GM12873 (cell line): Measurements from ENCODE around the gene CUX1.

Experiments
- TF ChIP-seq, protein P1 (sequence below): IDR thresholded peaks from 2 replicates; pipeline ENCODE4 v1.5.1; 2012; ENCODE audit warnings: low read depth, mild to moderate bottlenecking, moderate library complexity, low read length, control low read depth; ENCODE audit not compliant: insufficient read depth; ENCODE audit errors: missing control alignments

The CUX1 gene

DNA sequence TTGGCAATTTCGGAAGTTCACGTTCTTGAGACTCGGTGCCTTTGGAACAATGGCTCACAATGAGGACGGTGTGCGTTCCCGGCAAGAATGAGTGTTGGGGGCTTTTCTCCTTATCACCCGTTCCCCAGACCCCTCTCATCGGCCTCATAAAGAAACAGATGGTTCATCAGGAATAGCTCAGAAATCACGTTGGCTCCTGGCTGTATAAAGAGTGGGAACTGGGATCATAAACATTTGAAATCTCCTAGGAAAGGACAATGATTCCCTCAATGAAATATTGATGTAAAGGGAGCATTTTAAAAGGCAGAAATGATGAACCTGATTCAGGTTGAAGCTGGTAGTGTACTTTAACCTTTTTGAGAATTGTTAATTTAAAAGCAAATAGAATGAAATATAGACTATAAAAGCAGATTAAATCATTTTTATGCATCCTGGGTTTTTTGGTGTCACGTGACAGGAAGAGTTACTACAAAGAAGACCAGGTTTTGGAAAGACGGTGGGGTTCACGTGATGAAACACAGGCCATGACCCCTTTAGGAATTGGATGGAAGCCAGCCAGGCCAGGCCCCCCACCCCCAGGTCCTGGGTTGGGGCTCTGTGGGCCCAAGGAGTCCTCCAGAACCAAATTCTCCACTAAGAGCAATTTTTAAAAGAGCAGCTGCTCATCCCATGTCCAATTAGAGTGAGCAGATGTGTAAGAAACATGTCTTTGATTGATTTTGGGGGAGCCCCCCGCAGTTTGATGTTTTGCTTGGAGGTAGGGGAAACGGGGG, 63.0 kb downstream of the CUX1 start:
- TF ChIP-seq, protein P1, sequence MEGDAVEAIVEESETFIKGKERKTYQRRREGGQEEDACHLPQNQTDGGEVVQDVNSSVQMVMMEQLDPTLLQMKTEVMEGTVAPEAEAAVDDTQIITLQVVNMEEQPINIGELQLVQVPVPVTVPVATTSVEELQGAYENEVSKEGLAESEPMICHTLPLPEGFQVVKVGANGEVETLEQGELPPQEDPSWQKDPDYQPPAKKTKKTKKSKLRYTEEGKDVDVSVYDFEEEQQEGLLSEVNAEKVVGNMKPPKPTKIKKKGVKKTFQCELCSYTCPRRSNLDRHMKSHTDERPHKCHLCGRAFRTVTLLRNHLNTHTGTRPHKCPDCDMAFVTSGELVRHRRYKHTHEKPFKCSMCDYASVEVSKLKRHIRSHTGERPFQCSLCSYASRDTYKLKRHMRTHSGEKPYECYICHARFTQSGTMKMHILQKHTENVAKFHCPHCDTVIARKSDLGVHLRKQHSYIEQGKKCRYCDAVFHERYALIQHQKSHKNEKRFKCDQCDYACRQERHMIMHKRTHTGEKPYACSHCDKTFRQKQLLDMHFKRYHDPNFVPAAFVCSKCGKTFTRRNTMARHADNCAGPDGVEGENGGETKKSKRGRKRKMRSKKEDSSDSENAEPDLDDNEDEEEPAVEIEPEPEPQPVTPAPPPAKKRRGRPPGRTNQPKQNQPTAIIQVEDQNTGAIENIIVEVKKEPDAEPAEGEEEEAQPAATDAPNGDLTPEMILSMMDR: no peak

DNA sequence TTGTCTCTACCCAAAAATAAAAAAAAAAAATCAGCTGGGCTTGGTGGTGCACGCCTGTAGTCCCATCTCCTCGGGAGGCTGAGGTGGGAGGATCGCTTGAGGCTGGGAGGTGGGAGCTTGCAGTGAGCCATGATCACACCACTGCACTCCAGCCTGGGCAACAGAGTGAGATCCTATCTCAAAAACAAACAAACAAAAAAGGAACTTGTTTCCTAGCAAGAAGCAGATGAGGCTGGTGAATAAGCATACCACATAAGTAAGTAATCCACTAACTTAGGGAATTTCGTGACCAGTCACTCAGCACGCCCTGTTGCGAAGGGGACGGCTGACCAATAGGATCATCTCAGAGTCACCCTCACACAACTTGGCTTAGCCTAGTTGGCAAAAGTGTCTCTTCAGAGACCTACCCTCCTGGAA, 64.6 kb downstream of the CUX1 start:
- TF ChIP-seq, protein P1: no peak

DNA sequence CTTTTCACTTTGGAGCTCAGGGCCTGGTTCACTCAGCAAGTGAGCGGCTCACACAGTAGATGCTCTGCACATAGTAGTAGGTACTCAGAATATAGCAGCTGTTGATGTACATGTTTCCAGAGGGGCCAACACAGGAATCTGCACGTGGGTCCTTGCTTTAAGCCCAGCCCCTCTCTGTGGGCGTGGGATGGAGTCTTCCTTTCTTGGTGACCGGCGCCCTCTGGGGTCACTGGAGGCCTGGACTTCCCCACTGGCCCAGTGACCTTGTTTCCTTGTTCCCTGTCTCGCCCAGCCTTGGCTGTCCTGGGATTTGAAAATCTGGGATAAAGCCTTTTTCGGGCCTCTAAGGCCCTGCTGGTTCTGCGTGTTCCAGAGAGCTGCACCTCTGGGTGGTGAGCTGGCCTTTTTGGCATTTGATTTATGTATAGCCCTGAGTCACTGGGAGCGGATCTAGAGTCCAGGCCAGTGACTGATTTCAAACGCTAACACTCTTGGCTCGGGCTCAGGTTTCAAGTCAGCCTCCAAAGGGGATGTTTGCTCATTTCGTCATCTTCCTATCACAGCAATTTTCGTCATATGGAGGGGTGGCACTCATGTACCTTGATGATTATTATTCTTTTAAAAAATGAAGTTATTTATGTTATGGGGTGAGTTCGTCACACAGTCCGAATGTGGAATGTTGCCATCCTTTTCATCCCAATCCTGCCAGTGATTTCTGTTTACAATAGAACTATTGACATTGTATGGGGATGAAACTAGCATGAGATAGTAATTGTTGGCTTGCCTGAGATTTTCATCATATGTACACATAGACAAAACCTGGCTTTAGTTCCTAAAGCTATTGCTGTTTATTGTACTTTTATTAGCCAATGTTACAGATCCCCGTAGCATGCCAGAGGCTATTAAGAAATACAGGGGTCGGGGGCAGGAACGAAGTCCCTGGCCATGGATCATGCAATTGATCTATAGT, 65.5 kb downstream of the CUX1 start:
- TF ChIP-seq, protein P1: no peak

DNA sequence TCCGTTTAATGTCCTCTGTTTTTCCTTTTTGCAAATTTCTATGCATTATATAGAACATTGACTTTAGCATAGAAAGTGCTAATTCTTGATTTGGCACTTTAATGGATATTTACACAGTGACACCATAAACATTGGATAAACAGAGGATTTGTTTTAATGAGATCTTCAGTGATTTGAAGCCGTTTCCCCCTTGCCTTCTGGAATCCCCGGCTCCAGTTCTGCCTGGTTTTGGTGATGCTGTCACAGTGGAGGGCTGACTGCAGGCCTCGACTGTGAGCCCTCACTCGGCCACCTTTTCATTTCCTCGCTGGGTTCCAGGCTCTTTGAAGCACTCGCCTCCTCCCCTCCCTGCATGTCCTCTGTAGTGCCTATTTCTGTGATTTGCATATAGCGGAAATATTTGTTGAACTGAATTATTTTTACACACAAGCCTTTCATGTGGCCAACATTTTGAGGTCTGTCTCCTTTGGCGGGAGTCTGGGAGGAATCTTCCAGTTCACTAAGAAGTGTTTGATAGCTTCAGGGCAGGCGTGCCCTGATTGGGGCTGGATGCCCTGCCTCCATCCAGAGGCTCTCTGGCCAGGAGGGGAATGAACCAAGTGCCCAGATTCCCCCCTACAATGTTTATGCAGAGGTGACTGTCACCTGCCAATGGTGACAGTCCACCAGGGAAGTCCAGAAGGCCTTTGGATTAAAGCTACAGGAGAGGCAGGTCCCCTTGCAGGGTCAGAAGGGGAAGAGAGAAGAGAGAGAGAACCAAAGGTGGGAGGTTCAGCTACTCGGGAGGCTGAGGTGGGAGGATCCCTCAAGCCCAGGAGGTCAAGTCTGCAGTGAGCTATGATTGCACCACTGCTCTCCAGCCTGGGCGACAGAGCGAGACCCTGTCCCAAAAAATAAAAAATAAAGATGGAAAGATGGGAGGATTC, 67.5 kb downstream of the CUX1 start:
- TF ChIP-seq, protein P1: no peak

DNA sequence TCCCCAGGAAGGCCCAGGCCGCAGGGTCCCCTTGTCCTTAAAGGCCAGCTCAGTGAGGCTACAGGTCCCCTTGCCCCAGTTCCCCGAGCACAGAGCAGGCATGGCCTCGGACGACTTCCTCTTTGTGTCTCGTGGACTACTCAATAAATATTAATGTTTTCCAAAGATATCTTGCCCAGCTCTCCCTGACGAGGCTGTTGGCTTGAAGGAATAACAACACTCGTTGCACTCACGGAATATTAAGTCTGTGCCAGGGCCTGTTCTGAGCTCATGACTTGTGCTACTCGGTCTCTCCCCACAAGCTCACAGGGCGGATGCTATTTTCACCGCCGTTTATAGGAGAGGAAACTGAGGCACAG, 68.2 kb downstream of the CUX1 start:
- TF ChIP-seq, protein P1: no peak

DNA sequence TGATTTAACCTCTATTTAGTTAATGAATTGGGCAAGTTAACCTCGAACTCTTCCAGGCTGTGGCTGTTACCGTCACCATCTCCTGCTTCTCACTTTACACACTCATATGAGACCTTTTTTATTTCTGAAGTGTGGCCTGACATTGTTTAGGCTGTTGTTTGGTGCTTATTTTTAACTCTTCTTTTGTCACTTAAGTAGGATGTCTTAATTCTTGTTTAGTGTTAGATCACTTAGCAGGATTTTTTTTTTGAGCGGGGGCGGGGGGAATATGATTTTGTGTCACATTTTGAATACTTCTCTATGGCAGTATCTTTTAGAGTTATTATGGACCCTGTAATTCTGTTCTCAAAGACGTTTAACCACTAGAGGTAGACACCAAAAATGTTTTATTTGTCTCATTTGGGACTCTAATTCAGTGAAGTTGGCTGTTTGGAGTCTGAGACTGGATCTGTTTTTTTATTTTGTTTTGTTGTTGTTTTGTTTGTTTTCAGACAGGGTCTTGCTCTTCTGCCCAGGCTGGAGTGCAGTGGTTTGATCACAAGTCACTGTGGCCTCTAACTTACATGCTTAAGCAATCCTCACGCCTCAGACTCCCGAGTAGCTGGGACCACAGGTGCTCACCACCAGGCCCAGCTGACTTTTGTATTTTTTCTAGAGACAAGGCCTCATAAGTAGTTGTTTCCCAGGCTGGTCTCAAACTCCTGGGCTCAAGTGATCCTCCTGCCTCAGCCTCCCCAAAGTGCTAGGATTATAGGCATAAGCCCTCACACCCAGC, 73.5 kb downstream of the CUX1 start:
- TF ChIP-seq, protein P1: no peak
